HG03354 (cell line): ENCODE results near the gene ENTPD1.
A peak's percentile ranks its signal among the peaks of the same experiment; 100 is the strongest.
"Not testable (repeated sequence)": the region's sequence is repeated elsewhere in the genome, so short reads cannot be mapped to it uniquely, and the experiment has no call there.

Experiments used
- ATAC-seq: cut with Tn5 transposase; IDR thresholded peaks from one replicate; pipeline ENCODE4 v1.9.1; 2021; ENCODE audit warnings: mild to moderate bottlenecking; ENCODE audit not compliant: unreplicated experiment, poor library complexity, severe bottlenecking

Gene ENTPD1

DNA sequence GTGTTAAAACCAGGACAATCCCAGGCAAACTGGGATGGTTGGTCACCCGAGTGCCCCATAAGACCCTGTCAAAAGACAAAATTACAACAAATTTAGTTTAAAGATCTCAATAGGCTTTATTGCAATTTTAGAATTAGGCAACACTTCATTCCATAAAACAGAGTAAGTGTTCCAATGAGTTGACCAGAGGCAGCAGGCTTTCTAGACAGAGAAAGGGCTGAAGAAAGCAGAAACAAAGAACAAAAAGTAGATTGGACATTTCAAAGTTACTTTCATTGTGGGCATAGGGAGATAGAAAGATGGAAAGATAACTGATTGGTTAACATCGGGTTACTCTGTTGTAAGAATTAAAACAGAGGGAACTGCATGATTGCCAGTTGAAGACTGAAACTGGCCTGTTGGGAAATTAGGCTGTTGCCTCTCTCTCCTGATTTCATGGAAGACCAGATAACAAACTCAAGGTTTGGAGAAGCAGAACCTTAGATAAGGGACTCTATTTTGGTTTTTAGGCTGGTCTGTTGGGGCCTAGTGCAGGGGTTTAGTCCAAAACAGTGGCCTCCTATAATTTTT, 36.3 kb downstream of the ENTPD1 start:
- no peak for ATAC-seq

DNA sequence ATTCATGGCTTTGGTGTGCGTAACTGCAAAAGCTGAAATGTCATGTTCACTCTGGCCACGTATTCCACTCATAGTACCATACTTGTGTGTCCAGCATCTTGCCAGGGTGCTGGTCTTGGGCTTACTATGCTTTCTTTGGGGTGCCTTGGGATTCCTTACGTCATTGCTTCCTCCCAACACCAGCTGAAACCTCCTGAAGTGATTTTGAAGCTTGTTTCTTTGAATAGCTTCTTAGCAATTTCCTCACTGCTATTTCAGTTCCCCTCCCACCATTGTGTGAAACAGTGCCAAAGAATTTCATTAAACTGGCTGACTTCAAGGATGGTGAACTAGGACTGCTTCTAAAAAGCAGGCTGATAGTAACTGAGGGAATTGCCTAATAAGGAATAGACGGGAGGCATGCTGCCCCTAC, 36.9 kb downstream of the ENTPD1 start:
- ATAC-seq = no peak

GRCh38 chr10:95793401-95794045, 37.6 kb downstream of the ENTPD1 start:
- ATAC-seq = peak; percentile 49

GRCh38 chr10:95794195-95794594, 38.2 kb downstream of the ENTPD1 start:
- ATAC-seq = no peak

DNA sequence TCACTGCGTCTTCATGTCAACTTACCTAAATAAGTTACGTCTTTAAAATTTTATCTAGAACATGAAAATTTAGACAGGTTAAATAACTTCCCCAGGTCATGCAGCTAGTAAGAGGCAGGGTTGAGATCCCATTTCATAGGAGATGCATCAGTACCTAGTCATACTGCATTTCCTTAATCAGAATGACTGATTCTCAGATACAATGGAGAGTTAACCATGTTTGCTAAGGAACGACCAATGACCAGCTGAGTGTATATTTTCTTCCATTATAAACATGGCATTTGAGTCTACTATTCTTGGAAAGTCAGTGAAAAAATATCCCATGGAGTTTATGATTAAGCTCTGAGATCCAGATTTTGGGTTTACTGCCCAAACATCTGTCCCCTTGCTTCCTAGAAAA, 39.6 kb downstream of the ENTPD1 start:
- no peak for ATAC-seq

DNA sequence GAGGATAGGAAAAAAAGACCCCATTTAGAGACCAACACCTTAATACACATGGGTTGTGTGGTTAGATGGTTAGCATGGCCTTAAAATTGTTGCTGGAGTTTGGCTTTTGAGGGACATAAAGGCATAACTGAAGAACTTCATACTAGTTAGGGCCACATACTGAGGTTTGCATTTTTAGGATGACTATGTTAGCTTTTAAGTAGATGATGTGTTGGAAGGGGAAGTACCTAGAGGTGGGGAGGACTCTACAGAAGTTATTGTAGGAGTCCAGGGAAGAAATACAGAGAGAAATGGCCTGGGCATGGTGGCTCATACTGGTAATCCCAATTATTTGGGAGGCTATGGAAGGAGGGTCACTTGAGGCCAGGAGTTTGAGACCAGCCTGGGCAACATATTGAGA, 40.5 kb downstream of the ENTPD1 start:
- no peak for ATAC-seq

DNA sequence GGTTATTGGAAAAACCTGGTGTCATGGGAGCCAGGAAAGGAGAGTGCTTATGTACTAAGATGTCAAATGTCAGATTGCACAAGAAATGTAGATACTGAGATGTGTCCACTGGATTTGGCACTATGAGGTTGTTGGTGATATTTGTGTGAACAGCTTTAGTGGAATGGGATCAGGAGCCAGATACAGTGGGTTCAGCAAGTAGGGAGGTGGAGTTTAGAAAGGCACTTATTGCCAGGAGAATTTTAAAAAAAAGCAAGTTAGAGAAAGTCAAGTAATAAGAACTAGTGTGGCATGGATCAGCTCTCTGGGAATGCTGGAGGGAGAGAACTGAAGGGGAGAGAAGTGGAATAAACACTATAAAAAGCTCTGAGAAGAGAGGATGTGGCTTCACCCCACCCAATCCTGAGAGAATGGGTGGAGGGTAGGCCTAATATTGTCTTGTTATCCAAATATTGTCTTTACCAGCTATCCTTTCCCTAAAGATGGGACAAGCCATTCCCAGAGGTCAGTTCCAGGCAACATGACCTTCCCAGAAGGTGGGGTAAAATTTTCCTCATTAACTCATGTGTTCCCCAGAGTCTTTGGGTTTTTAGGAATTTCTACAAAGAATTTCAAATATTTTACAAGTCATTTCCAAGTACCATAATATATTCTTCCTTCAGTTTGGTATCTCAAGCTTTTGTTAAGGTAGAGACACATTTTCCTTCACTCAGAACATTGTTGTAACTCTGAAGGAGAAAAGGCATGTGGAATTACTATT, 42.3 kb downstream of the ENTPD1 start:
- ATAC-seq = no peak

- not testable (repeated sequence) for ATAC-seq
These were observed 44.3 kb downstream of the ENTPD1 start for GRCh38 chr10:95800286-95800685.

DNA sequence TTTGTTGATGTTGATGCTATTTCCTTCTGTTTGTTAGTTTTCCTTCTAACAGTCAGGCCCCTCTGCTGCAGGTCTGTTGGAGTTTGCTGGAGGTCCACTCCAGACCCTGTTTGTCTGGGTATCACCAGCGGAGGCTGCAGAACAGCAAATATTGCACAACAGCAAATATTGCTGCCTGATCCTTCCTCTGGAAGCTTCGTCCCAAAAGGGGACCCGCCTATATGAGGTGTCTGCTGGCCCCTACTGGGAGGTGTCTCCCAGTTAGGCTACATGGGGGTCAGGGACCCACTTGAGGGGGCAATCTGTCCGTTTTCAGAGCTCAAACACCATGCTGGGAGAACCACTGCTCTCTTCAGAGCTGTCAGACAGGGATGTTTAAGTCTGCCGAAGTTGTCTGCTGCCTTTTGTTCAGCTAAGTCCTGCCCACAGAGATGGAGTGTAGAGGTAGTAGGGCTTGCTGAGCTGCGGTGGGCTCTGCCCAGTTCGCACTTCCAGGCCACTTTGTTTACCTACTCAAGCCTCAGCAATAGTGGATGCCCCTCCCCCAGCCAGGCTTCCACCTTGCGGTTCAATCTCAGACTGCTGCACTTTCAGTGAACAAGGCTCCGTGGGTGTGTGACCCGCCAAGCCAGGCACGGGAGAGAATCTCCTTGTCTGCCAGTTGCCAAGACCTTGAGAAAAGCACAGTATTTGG, 50.9 kb downstream of the ENTPD1 start:
- not testable (repeated sequence) for ATAC-seq

DNA sequence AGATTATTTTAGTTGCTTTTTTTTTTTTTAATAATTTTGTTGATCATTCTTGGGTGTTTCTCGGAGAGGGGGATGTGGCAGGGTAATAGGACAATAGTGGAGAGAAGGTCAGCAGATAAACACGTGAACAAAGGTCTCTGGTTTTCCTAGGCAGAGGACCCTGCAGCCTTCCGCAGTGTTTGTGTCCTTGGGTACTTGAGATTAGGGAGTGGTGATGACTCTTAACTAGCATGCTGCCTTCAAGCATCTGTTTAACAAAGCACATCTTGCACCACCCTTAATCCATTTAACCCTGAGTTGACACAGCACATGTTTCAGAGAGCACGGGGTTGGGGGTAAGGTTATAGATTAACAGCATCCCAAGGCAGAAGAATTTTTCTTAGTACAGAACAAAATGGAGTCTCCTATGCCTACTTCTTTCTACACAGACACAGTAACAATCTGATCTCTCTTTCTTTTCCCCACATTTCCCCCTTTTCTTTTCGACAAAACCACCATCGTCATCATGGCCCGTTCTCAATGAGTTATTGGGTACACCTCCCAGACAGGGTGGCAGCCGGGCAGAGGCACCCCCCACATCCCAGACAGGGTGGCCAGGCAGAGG, 52.8 kb downstream of the ENTPD1 start:
- ATAC-seq = not testable (repeated sequence)

GRCh38 chr10:95809370-95810197, 53.6 kb downstream of the ENTPD1 start:
- no peak for ATAC-seq

GRCh38 chr10:95810198-95810976, 54.4 kb downstream of the ENTPD1 start:
- ATAC-seq = no peak

- no peak for ATAC-seq
These were observed 57.2 kb downstream of the ENTPD1 start for GRCh38 chr10:95813054-95813685.

- ATAC-seq = no peak
These were observed 58.2 kb downstream of the ENTPD1 start for GRCh38 chr10:95814011-95814727.

DNA sequence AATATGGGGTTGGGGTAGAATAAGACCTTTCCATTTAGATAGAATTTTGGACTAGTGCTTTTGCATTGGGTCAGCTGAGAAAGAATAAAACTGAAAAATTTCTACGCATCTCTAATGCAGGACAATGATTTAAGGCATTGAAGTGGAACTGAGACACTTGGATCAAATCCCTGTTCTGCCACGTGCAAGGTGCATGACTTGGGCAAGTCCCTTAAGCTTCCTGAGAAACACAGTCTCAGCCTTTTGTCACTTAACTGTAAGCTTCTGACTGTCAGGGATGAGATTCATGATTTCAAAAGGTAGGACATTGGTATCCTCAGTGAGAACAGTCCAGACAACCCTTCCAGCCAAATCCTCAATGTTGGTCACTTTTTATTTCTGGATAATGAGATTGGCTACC, 59.2 kb downstream of the ENTPD1 start:
- no peak for ATAC-seq

GRCh38 chr10:95815701-95816240, 59.8 kb downstream of the ENTPD1 start:
- no peak for ATAC-seq

GRCh38 chr10:95818010-95818409, 62.0 kb downstream of the ENTPD1 start:
- ATAC-seq = no peak
